ENCODE results near the gene RASA3.

GRCh38 chr13:114077099-114077932 is 55.1 kb downstream of the RASA3 start:
- no peak for TF ChIP-seq CTCF (IDR thresholded peaks at IDR 0.05; ENCODE audit: insufficient read depth, low read depth, low read length)
- TF ChIP-seq EZH2 (IDR thresholded peaks at IDR 0.05; ENCODE audit: insufficient read depth, low read length) = no peak

Data from astrocyte (in vitro differentiated cells and primary cell).